ENCODE data around the gene CDK10.

CDK10 gene

GRCh38 chr16:89711601-89712273 lies 25.2 kb downstream of the CDK10 start:
- peak in 1 of 2 donors; percentile 61 for DNase-seq (ENCODE audit: low read depth in 2 of 2)

- no peak for DNase-seq (ENCODE audit: low read depth in 2 of 2)
Observed at GRCh38 chr16:89712274-89712781, 25.8 kb downstream of the CDK10 start.

GRCh38 chr16:89716493-89716892 lies 30.0 kb downstream of the CDK10 start:
- DNase-seq (ENCODE audit: low read depth in 2 of 2): no peak

- DNase-seq (ENCODE audit: low read depth in 2 of 2): no peak
Observed at GRCh38 chr16:89716916-89717687, 30.6 kb downstream of the CDK10 start.

GRCh38 chr16:89717688-89718505 lies 31.4 kb downstream of the CDK10 start:
- DNase-seq (ENCODE audit: low read depth in 2 of 2): no peak

GRCh38 chr16:89720551-89720812 lies 34.0 kb downstream of the CDK10 start:
- no peak for DNase-seq (ENCODE audit: low read depth in 2 of 2)

GRCh38 chr16:89720813-89721545 lies 34.5 kb downstream of the CDK10 start, which contains the start of the genes VPS9D1 and ZNF276:
TSS of gene VPS9D1 (minus strand) at chr16:89720898. CDS start at chr16:89720861, 37 bp downstream.
TSS of gene ZNF276 (plus strand) at chr16:89721537. CDS start at chr16:89721641, 104 bp downstream.
- DNase-seq (ENCODE audit: low read depth in 2 of 2): peak; percentile 64 to 78

GRCh38 chr16:89721546-89722391 lies 35.3 kb downstream of the CDK10 start:
- peak in 1 of 2 donors; percentile 79 for DNase-seq (ENCODE audit: low read depth in 2 of 2)

GRCh38 chr16:89722392-89723278 lies 36.1 kb downstream of the CDK10 start:
- peak in 1 of 2 donors; percentile 60 for DNase-seq (ENCODE audit: low read depth in 2 of 2)

- peak in 1 of 2 donors; percentile 60 for DNase-seq (ENCODE audit: low read depth in 2 of 2)
Observed at GRCh38 chr16:89723279-89724250, 37.1 kb downstream of the CDK10 start.

- no peak for DNase-seq (ENCODE audit: low read depth in 2 of 2)
Observed at GRCh38 chr16:89727406-89728120, 41.1 kb downstream of the CDK10 start.

- DNase-seq (ENCODE audit: low read depth in 2 of 2): no peak
Observed at GRCh38 chr16:89729293-89729692, 42.8 kb downstream of the CDK10 start.

- DNase-seq (ENCODE audit: low read depth in 2 of 2): no peak
Observed at GRCh38 chr16:89729863-89730593, 43.5 kb downstream of the CDK10 start.

- no peak for DNase-seq (ENCODE audit: low read depth in 2 of 2)
Observed at GRCh38 chr16:89730610-89731234, 44.2 kb downstream of the CDK10 start.

- DNase-seq (ENCODE audit: low read depth in 2 of 2): no peak
Observed at GRCh38 chr16:89732142-89732917, 45.8 kb downstream of the CDK10 start.

- no peak for DNase-seq (ENCODE audit: low read depth in 2 of 2)
Observed at GRCh38 chr16:89732918-89733242, 46.4 kb downstream of the CDK10 start.

All from stimulated activated CD4-positive, alpha-beta T cell treated with anti-CD3 and anti-CD28 coated beads, Interleukin-1b, Interleukin-23, amount 100 ng/mL, for 1 hour (primary cell).